ENCODE measurements around the gene MEX3B.

DNA sequence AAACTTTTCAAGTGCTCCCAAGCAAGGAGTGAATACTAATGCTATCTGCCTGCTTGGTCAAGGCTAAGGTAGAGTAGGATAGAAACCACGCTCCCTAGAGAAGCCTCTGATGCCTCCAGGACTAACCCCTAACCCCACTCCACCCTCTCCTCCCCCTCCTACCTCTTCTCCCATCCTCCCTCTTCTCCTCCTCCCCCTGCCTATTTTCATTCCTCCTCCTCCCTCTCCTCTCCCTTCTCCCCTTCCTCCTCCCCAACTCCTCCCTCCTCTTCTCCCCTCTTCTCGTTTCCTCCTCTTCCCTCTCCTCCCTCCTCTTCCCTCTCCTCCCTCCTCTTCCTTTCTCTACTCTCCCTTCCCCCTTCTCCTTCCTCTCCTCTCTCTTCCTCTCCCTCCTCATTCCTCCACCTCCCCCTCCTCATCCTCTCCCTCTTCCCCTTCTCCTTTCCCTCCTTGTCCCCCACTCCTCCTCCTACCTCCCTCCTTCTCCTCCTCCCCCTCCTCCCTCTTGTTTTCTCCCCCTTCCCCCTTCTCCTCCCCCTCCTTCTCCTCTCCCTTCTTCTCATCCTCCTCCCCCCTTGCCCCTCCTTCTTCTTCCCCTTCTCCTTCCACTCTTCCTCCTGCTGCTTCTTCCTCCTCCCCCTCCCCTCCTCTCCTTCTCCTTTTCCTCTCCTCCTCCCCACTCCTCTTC is 12.8 kb upstream of the MEX3B start:
- TF ChIP-seq, protein P1, sequence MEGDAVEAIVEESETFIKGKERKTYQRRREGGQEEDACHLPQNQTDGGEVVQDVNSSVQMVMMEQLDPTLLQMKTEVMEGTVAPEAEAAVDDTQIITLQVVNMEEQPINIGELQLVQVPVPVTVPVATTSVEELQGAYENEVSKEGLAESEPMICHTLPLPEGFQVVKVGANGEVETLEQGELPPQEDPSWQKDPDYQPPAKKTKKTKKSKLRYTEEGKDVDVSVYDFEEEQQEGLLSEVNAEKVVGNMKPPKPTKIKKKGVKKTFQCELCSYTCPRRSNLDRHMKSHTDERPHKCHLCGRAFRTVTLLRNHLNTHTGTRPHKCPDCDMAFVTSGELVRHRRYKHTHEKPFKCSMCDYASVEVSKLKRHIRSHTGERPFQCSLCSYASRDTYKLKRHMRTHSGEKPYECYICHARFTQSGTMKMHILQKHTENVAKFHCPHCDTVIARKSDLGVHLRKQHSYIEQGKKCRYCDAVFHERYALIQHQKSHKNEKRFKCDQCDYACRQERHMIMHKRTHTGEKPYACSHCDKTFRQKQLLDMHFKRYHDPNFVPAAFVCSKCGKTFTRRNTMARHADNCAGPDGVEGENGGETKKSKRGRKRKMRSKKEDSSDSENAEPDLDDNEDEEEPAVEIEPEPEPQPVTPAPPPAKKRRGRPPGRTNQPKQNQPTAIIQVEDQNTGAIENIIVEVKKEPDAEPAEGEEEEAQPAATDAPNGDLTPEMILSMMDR (IDR thresholded peaks at IDR 0.05), result no peak
- TF ChIP-seq POLR2A (IDR thresholded peaks at IDR 0.05) (no peak), POLR2AphosphoS5 (IDR thresholded peaks at IDR 0.05) (no peak)
